ENCODE results near the gene NGRN.

The NGRN gene

DNA sequence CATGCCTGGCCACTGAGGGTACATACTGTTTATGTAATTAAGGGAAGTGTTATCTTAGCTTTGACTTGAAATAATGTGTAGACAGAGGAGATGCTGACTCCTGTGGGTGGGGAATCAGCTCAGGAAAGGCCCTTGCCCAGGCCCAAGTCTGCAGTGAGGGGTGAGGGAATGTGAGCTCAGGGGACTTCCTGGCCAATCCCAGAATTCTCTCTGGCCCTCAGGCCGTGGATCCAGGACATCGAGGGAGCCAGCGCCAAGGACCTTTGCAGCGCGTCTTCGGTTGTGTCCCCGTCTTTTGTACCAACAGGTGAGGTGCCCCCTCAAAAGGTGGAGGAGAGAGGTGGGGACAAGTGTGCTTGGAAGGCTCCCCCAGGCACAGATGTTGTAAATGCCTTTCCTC lies 38.1 kb upstream of the NGRN start:
- H3K4me2 ChIP-seq (ENCODE audit: low read length): no peak overlapping the region
- TF ChIP-seq, protein P1, sequence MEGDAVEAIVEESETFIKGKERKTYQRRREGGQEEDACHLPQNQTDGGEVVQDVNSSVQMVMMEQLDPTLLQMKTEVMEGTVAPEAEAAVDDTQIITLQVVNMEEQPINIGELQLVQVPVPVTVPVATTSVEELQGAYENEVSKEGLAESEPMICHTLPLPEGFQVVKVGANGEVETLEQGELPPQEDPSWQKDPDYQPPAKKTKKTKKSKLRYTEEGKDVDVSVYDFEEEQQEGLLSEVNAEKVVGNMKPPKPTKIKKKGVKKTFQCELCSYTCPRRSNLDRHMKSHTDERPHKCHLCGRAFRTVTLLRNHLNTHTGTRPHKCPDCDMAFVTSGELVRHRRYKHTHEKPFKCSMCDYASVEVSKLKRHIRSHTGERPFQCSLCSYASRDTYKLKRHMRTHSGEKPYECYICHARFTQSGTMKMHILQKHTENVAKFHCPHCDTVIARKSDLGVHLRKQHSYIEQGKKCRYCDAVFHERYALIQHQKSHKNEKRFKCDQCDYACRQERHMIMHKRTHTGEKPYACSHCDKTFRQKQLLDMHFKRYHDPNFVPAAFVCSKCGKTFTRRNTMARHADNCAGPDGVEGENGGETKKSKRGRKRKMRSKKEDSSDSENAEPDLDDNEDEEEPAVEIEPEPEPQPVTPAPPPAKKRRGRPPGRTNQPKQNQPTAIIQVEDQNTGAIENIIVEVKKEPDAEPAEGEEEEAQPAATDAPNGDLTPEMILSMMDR (IDR thresholded peaks at IDR 0.05): no peak
- peaks cover 9% of the 10 kb centered on the region for H3K4me1 ChIP-seq
- no peaks in the 10 kb centered on the region for H3K9me3 ChIP-seq (ENCODE audit: control insufficient read depth, low read length)
- no peaks in the 10 kb centered on the region for H3K27me3 ChIP-seq (ENCODE audit: control insufficient read depth, insufficient read depth, low read length)
- no peak overlapping the region for H3K27ac ChIP-seq
- H3K36me3 ChIP-seq (ENCODE audit: control insufficient read depth, insufficient read depth, low read length): no peaks in the 10 kb centered on the region
- H3K79me2 ChIP-seq: no peaks in the 10 kb centered on the region
- no peak overlapping the region for H3K9ac ChIP-seq
- no peak overlapping the region for H3K4me3 ChIP-seq (ENCODE audit: low read depth, low read length)
- no peak overlapping the region for H2AFZ ChIP-seq

DNA sequence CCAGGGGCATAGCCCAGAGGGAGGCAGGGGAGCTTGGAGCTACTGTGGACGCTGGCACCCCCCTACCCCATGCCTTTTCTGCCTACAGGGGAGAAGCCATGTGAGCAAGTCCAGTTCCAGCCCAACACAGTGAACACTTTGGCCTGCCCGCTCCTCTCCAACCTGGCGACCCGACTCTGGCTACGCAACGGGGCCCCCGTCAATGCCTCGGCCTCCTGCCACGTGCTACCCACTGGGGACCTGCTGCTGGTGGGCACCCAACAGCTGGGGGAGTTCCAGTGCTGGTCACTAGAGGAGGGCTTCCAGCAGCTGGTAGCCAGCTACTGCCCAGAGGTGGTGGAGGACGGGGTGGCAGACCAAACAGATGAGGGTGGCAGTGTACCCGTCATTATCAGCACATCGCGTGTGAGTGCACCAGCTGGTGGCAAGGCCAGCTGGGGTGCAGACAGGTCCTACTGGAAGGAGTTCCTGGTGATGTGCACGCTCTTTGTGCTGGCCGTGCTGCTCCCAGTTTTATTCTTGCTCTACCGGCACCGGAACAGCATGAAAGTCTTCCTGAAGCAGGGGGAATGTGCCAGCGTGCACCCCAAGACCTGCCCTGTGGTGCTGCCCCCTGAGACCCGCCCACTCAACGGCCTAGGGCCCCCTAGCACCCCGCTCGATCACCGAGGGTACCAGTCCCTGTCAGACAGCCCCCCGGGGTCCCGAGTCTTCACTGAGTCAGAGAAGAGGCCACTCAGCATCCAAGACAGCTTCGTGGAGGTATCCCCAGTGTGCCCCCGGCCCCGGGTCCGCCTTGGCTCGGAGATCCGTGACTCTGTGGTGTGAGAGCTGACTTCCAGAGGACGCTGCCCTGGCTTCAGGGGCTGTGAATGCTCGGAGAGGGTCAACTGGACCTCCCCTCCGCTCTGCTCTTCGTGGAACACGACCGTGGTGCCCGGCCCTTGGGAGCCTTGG lies 37.4 kb upstream of the NGRN start:
- Histone ChIP-seq H3K9me3 (ENCODE audit: control insufficient read depth, low read length) (no peaks in the 10 kb centered on the region), H3K4me1 (peaks cover 9% of the 10 kb centered on the region), H3K4me2 (ENCODE audit: low read length) (no peak overlapping the region), H3K79me2 (no peaks in the 10 kb centered on the region), H3K27ac (no peak overlapping the region), H3K4me3 (ENCODE audit: low read depth, low read length) (no peak overlapping the region), H2AFZ (no peak overlapping the region), H3K27me3 (ENCODE audit: control insufficient read depth, insufficient read depth, low read length) (no peaks in the 10 kb centered on the region), H3K36me3 (ENCODE audit: control insufficient read depth, insufficient read depth, low read length) (no peaks in the 10 kb centered on the region), H3K9ac (no peak overlapping the region)
- TF ChIP-seq, protein P1 (IDR thresholded peaks at IDR 0.05): no peak

DNA sequence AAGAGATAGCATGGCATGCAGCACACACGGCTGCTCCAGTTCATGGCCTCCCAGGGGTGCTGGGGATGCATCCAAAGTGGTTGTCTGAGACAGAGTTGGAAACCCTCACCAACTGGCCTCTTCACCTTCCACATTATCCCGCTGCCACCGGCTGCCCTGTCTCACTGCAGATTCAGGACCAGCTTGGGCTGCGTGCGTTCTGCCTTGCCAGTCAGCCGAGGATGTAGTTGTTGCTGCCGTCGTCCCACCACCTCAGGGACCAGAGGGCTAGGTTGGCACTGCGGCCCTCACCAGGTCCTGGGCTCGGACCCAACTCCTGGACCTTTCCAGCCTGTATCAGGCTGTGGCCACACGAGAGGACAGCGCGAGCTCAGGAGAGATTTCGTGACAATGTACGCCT lies 36.5 kb upstream of the NGRN start:
- H3K9ac ChIP-seq: no peak overlapping the region
- H3K36me3 ChIP-seq (ENCODE audit: control insufficient read depth, insufficient read depth, low read length): no peaks in the 10 kb centered on the region
- H3K4me1 ChIP-seq: peaks cover 9% of the 10 kb centered on the region
- no peak overlapping the region for H2AFZ ChIP-seq
- H3K79me2 ChIP-seq: no peaks in the 10 kb centered on the region
- TF ChIP-seq, protein P1 (IDR thresholded peaks at IDR 0.05): no peak
- no peak overlapping the region for H3K27ac ChIP-seq
- H3K27me3 ChIP-seq (ENCODE audit: control insufficient read depth, insufficient read depth, low read length): no peaks in the 10 kb centered on the region
- no peak overlapping the region for H3K4me2 ChIP-seq (ENCODE audit: low read length)
- no peak overlapping the region for H3K4me3 ChIP-seq (ENCODE audit: low read depth, low read length)
- no peaks in the 10 kb centered on the region for H3K9me3 ChIP-seq (ENCODE audit: control insufficient read depth, low read length)

DNA sequence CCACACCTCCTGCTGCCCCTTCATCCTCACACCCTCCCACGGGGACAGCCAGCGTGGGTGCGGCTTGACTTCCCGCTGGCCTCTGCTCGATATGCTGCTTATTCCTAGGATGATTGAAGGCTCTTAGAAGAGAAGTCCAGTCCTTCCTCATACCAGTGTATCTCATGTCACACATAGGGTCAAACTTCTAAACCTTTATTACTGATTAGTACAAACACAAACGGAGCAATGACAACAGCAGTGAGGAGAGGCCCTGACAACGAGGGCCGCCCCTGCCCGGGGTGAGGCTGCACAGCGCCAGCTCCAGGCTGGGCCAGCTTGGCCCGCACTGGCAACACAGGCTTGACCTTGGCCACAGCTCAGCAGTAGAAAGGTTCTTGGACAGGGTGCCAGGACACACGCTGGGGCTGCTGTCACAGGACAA lies 35.4 kb upstream of the NGRN start:
- Histone ChIP-seq H3K4me2 (ENCODE audit: low read length) (no peak overlapping the region), H3K4me1 (peaks cover 9% of the 10 kb centered on the region), H3K27me3 (ENCODE audit: control insufficient read depth, insufficient read depth, low read length) (no peaks in the 10 kb centered on the region), H3K27ac (no peak overlapping the region), H3K79me2 (no peaks in the 10 kb centered on the region), H3K9me3 (ENCODE audit: control insufficient read depth, low read length) (no peaks in the 10 kb centered on the region), H3K9ac (no peak overlapping the region), H3K4me3 (ENCODE audit: low read depth, low read length) (no peak overlapping the region), H2AFZ (no peak overlapping the region), H3K36me3 (ENCODE audit: control insufficient read depth, insufficient read depth, low read length) (no peaks in the 10 kb centered on the region)
- TF ChIP-seq, protein P1 (IDR thresholded peaks at IDR 0.05): no peak
